Fibroblast of skin of abdomen (primary cell): Measurements from ENCODE around the gene ZFAND2B.
"Not testable (repeated sequence)": the region's sequence is repeated elsewhere in the genome, so short reads cannot be mapped to it uniquely, and the experiment has no call there.

Experiments used
- DNase-seq: peaks from one replicate; pipeline ENCODE4 v3.0.0-alpha.2; 2013

The ZFAND2B gene

DNA sequence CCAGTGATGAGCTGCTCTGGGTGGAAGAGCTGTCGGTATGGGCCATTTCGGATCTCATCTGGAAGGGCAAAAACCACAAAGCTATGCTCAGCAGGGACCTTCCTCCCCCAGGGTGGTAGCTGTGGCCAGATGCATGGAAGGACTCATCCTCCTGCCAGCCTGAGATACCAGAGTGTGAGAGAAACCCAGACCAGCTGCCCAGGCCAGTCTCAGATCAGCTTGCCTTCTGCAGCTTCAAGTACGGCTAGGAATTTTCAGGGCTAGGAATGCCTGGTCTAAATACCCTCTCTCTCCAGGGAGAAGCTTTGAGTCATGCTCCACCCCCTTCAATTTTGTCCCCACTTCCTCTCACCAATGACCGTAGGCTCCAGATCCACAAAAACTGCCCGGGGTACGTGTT lies 45.1 kb downstream of the ZFAND2B start:
- no peak for DNase-seq

DNA sequence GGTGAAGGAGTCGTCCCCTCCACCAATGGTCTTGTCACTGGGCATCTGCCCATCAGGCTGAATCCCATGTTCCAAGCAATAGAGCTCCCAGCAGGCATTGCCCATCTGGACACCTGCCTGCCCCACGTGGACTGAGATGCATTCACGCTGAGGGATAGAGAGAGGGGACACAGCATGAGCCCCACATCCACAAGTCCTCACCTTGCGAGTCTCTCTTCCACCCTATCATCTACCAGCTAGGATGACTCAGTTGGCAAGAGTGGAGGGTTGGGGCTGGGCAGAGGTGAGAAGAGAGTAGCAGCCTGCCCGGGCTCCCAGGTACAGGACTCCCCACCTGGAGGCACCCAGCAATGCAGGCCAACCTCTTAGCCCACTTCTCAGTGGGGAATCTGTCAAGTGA lies 45.5 kb downstream of the ZFAND2B start:
- DNase-seq, result no peak

GRCh38 chr2:219252570-219252899 lies 46.0 kb downstream of the ZFAND2B start:
- no peak for DNase-seq

DNA sequence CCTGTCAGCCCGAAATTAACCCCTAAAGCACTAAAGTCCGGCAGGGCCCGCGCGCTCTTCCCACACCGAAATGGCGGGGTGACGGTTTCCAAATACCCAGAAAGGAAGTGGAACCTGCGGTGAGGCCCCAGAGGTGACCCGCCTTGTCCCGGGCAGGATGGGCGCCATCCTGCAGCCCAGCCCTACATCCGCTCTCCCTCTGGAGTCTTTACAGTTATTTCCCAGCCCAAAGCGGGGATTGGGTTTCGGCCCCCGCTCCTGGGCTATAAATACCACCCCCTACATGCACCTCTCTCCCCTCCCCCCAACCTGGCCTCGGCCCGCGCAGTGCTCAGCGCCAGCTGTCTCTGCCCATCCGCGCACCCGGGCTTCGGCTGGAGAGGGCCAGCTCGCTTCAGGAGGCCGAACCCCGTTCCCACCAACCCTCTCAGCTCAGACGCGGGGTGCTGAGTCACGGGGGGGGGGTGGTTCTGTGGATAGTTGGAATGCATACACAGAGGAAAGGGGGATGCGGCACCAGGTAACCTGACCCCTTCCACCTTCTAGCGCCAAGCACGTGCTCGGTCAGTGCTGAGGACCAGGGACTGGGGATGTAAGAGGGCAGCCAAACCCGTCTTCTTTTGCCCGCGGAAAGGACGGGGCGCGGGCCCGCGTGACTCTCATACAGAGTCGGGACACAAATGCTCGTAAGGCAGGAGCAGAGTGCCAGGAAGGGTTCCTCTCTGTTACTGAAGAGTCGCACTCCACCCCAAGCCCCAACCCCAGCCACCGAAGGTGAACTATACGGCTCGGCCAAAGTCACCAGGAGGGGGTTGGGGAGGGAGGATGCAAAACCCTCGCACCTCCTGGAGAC lies 46.5 kb downstream of the ZFAND2B start, which contains the start of gene TUBA4B:
TSS of gene TUBA4B (plus strand) at position 344 of the 853 bp plus-strand sequence. CDS start at position 509, 165 bp downstream.
- peak; percentile 24 for DNase-seq

- peak; percentile 37 for DNase-seq
These were observed 47.4 kb downstream of the ZFAND2B start, which contains the start of gene TUBA4A for GRCh38 chr2:219253753-219254589. Gene TUBA4A, minus strand, starts transcription at chr2:219253918. Its CDS starts 60 bp downstream, at chr2:219253858.

- DNase-seq, result no peak
These were observed 48.1 kb downstream of the ZFAND2B start for GRCh38 chr2:219254590-219255201.

- DNase-seq, result not testable (repeated sequence)
These were observed 52.4 kb downstream of the ZFAND2B start for GRCh38 chr2:219258942-219259341.
